Vagina (tissue), 2 donors: ENCODE data around the gene ELOVL1. TPM values are rescaled to one million over a fixed set of nuclear protein-coding genes. Genes with fewer than 3 reads are reported as not detected.

Experiments used
- DNase-seq, 2 donors: peaks; one replicate each; pipeline ENCODE4 v3.0.0-alpha.2; 2017; ENCODE audit errors: extremely low spot score in 2 of 2
- H3K27ac ChIP-seq: fragments of 200-600 bp; sonication (generic); one replicate; pipeline ENCODE4 v1.5.1; 2019
- H3K27me3 ChIP-seq: fragments of 200-600 bp; sonication (generic); one replicate; pipeline ENCODE4 v1.5.1; 2019
- H3K36me3 ChIP-seq, 2 donors: fragments of 200-600 bp; sonication (generic); one replicate each; pipeline ENCODE4 v1.5.1; 2017 to 2019
- H3K4me1 ChIP-seq: fragments of 200-600 bp; sonication (generic); one replicate; pipeline ENCODE4 v1.5.1; 2019
- H3K4me3 ChIP-seq, 2 donors: fragments of 200-600 bp; sonication (generic); 1 replicate in 1 of 2; 2 replicates in 1 of 2; pipeline ENCODE4 v1.5.1; 2016 to 2019
- H3K9me3 ChIP-seq: fragments of 200-600 bp; sonication (generic); one replicate; pipeline ENCODE4 v1.5.1; 2019
- POLR2A ChIP-seq, 2 donors: fragments of 450-650 bp; IDR thresholded peaks; one replicate each; pipeline ENCODE4 v1.6.1; 2017; ENCODE audit warnings: antibody characterized with exemption in 2 of 2, mild to moderate bottlenecking in 2 of 2, moderate library complexity in 2 of 2
- POLR2AphosphoS5 ChIP-seq, 2 donors: sonication (generic); formaldehyde crosslinking; IDR thresholded peaks; one replicate each; pipeline ENCODE4 v1.9.0; 2017; ENCODE audit warnings: antibody characterized with exemption in 2 of 2, mild to moderate bottlenecking in 2 of 2, low read depth in 1 of 2; ENCODE audit not compliant: insufficient read depth in 1 of 2
- intact Hi-C: fragments of 100-400 bp; cut with DNase I; formaldehyde crosslinking; loops from one replicate; pipeline ENCODE4 v1.15.1; 2023
- total RNA-seq: library from RNA; depleted of rRNA; stranded (reverse); fragments of >200 nt; gene quantifications from one replicate; pipeline ENCODE4 v1.2.3, GENCODE V29; 2016
- TF ChIP-seq, protein P1 (sequence below), 3 experiments: fragments of 450-650 bp in 2 of 3; fragments of 200-600 bp in 1 of 3; sonication (generic) in 1 of 3; IDR thresholded peaks; one replicate each; pipeline ENCODE4 v1.5.1; 2017 to 2019; ENCODE audit warnings: antibody characterized with exemption in 3 of 3, mild to moderate bottlenecking in 2 of 3, moderate library complexity in 2 of 3

Gene ELOVL1
- total RNA-seq, 1 donor from 2014 or later = 62.1 TPM

DNA sequence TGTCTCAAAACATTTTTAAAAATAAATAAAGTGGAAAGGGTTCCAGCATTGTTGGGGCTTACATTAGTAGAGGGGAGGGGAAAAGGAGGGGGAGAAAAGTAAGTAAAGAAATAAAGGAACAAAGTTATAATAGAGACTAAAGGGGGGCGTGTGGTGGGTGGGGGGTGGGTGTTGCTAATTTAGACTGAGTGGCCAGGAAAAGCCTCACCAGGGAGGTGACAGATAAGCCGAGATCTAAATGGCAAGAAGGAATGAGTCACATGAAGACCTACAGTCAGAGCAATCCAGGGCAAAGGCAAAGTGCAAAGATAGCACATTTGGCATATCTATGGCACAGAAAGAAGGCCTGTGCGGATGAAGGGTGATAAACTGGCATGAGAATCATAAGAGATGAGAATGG, 22.7 kb downstream of the ELOVL1 start:
- no peak overlapping the region for H3K4me3 ChIP-seq
- H3K36me3 ChIP-seq = no peaks in the 10 kb centered on the region
- H3K9me3 ChIP-seq = no peaks in the 10 kb centered on the region
- H3K27me3 ChIP-seq = no peaks in the 10 kb centered on the region
- intact Hi-C loops = no loop called here
- no peak for DNase-seq
- peaks cover 18% of the 10 kb centered on the region for H3K4me1 ChIP-seq
- TF ChIP-seq POLR2A (IDR thresholded peaks at IDR 0.05) (no peak), POLR2AphosphoS5 (IDR thresholded peaks at IDR 0.05; ENCODE audit: insufficient read depth in 1 of 2, low read depth in 1 of 2) (no peak)
- TF ChIP-seq, protein P1, sequence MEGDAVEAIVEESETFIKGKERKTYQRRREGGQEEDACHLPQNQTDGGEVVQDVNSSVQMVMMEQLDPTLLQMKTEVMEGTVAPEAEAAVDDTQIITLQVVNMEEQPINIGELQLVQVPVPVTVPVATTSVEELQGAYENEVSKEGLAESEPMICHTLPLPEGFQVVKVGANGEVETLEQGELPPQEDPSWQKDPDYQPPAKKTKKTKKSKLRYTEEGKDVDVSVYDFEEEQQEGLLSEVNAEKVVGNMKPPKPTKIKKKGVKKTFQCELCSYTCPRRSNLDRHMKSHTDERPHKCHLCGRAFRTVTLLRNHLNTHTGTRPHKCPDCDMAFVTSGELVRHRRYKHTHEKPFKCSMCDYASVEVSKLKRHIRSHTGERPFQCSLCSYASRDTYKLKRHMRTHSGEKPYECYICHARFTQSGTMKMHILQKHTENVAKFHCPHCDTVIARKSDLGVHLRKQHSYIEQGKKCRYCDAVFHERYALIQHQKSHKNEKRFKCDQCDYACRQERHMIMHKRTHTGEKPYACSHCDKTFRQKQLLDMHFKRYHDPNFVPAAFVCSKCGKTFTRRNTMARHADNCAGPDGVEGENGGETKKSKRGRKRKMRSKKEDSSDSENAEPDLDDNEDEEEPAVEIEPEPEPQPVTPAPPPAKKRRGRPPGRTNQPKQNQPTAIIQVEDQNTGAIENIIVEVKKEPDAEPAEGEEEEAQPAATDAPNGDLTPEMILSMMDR (IDR thresholded peaks at IDR 0.05) = no peak
- H3K27ac ChIP-seq = no peak overlapping the region

DNA sequence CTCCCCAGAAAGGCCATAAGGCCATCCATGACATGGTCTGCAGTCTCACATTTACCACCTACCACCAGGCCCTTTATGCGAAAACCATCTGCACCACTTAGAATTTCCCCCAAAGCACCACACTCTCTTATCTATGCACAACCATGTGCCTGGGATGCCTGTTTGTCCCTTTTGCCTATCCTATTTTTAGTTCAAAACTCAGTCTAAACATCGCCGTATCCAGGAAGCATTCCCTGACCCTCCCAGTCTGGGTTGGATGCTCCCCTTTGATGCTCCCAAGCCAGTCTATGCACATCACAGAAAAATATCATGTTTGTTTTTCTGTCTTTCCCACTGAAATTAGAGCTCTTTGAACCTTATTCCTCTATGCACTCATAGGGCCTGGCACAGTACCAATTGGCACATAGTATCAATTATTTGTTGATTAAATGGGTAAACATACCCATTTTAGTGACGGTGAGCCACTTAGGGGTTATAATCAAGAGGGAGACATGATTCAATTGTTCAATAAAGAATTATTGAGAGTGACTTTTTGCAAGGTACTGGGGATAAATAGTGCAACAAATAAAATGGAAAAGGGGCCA, 23.5 kb downstream of the ELOVL1 start:
- H3K4me3 ChIP-seq = no peak overlapping the region
- no peaks in the 10 kb centered on the region for H3K27me3 ChIP-seq
- intact Hi-C loops = no loop called here
- DNase-seq = no peak
- peaks cover 12% of the 10 kb centered on the region for H3K4me1 ChIP-seq
- no peak overlapping the region for H3K27ac ChIP-seq
- H3K9me3 ChIP-seq = no peaks in the 10 kb centered on the region
- no peaks in the 10 kb centered on the region for H3K36me3 ChIP-seq
- TF ChIP-seq, protein P1 (IDR thresholded peaks at IDR 0.05) = no peak
- TF ChIP-seq POLR2AphosphoS5 (IDR thresholded peaks at IDR 0.05; ENCODE audit: insufficient read depth in 1 of 2, low read depth in 1 of 2) (no peak), POLR2A (IDR thresholded peaks at IDR 0.05) (no peak)

DNA sequence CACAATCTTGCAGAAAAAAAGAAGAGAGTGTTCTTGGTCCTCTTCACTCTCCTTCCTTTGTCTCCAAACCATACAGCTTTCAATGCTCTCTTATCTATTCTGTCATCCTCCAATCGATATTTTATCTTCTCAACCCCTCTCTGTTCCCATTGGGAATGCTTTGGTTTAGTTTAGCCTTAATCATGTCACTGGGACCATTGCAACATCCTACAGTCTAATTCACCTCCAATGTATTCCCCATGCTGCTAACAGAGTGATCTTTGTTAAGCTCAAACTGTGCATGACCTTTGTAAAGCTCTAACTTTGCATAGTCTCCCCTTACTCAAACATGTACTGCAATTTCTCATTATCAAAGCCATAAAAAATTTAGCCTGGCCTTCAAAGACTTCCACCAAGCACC, 27.3 kb downstream of the ELOVL1 start:
- Histone ChIP-seq H3K9me3 (no peaks in the 10 kb centered on the region), H3K36me3 (no peaks in the 10 kb centered on the region), H3K27ac (no peak overlapping the region), H3K4me3 (no peak overlapping the region), H3K27me3 (no peaks in the 10 kb centered on the region), H3K4me1 (no peaks in the 10 kb centered on the region)
- intact Hi-C loops = no loop called here
- TF ChIP-seq POLR2A (IDR thresholded peaks at IDR 0.05) = no peak
- no peak for TF ChIP-seq POLR2AphosphoS5 (IDR thresholded peaks at IDR 0.05; ENCODE audit: insufficient read depth in 1 of 2, low read depth in 1 of 2)
- TF ChIP-seq, protein P1 (IDR thresholded peaks at IDR 0.05) = no peak
- DNase-seq = no peak

DNA sequence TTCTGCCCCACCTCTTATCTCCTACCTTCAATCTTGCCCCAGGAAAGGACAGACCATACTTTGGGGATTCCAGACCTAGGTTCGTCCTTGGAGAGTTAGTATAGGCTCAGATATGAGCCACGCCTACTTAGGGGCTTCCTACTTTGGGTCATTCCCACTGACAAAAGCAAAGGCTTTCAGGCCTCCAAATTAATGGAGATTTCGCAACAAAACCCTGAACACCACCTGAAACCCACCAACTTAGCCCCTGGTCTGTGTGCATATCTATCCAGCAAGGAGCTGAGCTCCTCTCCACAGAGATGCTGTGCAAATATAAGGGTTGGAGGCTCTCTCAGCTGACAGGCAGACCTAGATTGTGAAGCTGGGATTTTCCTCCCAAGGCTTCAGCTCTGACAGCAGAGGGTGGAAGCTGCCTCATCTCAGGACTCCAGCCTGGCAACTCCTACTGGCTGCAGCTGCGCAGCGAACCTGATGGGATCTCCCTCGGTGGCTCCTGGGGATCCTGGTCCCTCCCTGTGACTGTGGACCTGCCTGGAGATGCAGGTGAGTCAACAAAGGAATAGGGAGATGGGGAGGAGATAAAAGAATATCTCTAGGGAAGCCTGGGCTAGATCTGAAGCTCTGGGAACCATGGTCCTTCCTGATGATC, 28.1 kb downstream of the ELOVL1 start:
- Histone ChIP-seq H3K4me1 (no peaks in the 10 kb centered on the region), H3K27me3 (no peaks in the 10 kb centered on the region), H3K27ac (no peak overlapping the region), H3K9me3 (no peaks in the 10 kb centered on the region), H3K4me3 (no peak overlapping the region), H3K36me3 (no peaks in the 10 kb centered on the region)
- TF ChIP-seq POLR2AphosphoS5 (IDR thresholded peaks at IDR 0.05; ENCODE audit: insufficient read depth in 1 of 2, low read depth in 1 of 2) (no peak), POLR2A (IDR thresholded peaks at IDR 0.05) (no peak)
- TF ChIP-seq, protein P1 (IDR thresholded peaks at IDR 0.05) = no peak
- intact Hi-C loops = no loop called here
- DNase-seq = no peak

DNA sequence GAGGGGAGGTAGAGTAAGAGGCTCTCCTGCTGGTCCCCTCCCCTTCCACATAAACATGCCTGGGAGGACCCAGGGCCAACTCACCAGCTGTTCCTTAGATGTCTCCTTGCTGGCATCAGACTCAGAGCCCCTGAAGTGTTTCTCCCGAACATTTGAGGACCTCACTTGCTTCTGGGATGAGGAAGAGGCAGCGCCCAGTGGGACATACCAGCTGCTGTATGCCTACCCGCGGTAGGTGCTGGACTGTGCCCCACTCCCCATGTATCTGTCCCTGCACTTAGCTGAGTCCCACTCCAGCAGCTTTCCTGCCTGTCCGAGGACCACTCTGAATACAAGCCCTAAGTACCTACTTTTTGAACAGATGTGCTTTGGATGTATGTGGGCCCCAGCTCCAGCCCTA, 29.8 kb downstream of the ELOVL1 start:
- DNase-seq = no peak
- TF ChIP-seq POLR2AphosphoS5 (IDR thresholded peaks at IDR 0.05; ENCODE audit: insufficient read depth in 1 of 2, low read depth in 1 of 2) (no peak), POLR2A (IDR thresholded peaks at IDR 0.05) (no peak)
- TF ChIP-seq, protein P1 (IDR thresholded peaks at IDR 0.05) = no peak
- intact Hi-C loops = no loop called here
- H3K27ac ChIP-seq = no peak overlapping the region
- no peaks in the 10 kb centered on the region for H3K9me3 ChIP-seq
- H3K4me1 ChIP-seq = no peaks in the 10 kb centered on the region
- H3K36me3 ChIP-seq = no peaks in the 10 kb centered on the region
- no peak overlapping the region for H3K4me3 ChIP-seq
- H3K27me3 ChIP-seq = no peaks in the 10 kb centered on the region
